ENCODE measurements around the gene ABI3BP. TPM values are rescaled to one million over a fixed set of nuclear protein-coding genes. Genes with fewer than 3 reads are reported as not detected.
"Not testable (repeated sequence)": the region's sequence is repeated elsewhere in the genome, so short reads cannot be mapped to it uniquely, and the experiment has no call there.

Gene ABI3BP
- total RNA-seq (2014; rRNA removed; shearing (Covaris generic)): 0.29 and 0.48 TPM in 2 replicates

GRCh38 chr3:100993309-100993708 lies at the start of gene ABI3BP:
Gene ABI3BP, minus strand, starts transcription at chr3:100993421. Its CDS starts 37 bp downstream, at chr3:100993384.
- peak; percentile 80 for DNase-seq (ENCODE audit: low read depth)

- no peak for DNase-seq (ENCODE audit: low read depth)
Observed at GRCh38 chr3:101039285-101039684, 46.1 kb upstream of the ABI3BP start.

- peak; percentile 71 for DNase-seq (ENCODE audit: low read depth)
Observed at GRCh38 chr3:101038880-101039279, 45.7 kb upstream of the ABI3BP start.

GRCh38 chr3:101038393-101038792 lies 45.2 kb upstream of the ABI3BP start:
- peak; percentile 37 for DNase-seq (ENCODE audit: low read depth)

GRCh38 chr3:101037613-101038012 lies 44.4 kb upstream of the ABI3BP start:
- no peak for DNase-seq (ENCODE audit: low read depth)

- peak; percentile 44 for DNase-seq (ENCODE audit: low read depth)
Observed at GRCh38 chr3:101036676-101037075, 43.5 kb upstream of the ABI3BP start.

- DNase-seq (ENCODE audit: low read depth): peak; percentile 95
Observed at GRCh38 chr3:101036213-101036618, 43.0 kb upstream of the ABI3BP start.

- no peak for DNase-seq (ENCODE audit: low read depth)
Observed at GRCh38 chr3:101027286-101027685, 34.1 kb upstream of the ABI3BP start.

- DNase-seq (ENCODE audit: low read depth): no peak
Observed at GRCh38 chr3:101026881-101027280, 33.7 kb upstream of the ABI3BP start.

- DNase-seq (ENCODE audit: low read depth): no peak
Observed at GRCh38 chr3:101026244-101026643, 33.0 kb upstream of the ABI3BP start.

GRCh38 chr3:101020351-101021015 lies 27.3 kb upstream of the ABI3BP start:
- DNase-seq (ENCODE audit: low read depth): no peak

- DNase-seq (ENCODE audit: low read depth): peak; percentile 60
Observed at GRCh38 chr3:101017017-101017416, 23.8 kb upstream of the ABI3BP start.

- DNase-seq (ENCODE audit: low read depth): not testable (repeated sequence)
Observed at GRCh38 chr3:101012312-101012711, 19.1 kb upstream of the ABI3BP start.

GRCh38 chr3:101011136-101011535 lies 17.9 kb upstream of the ABI3BP start:
- DNase-seq (ENCODE audit: low read depth): peak; percentile 61

GRCh38 chr3:101010296-101010695 lies 17.1 kb upstream of the ABI3BP start:
- peak; percentile 67 for DNase-seq (ENCODE audit: low read depth)

GRCh38 chr3:101009386-101009785 lies 16.2 kb upstream of the ABI3BP start:
- DNase-seq (ENCODE audit: low read depth): peak; percentile 14

GRCh38 chr3:100999160-100999559 lies 5.9 kb upstream of the ABI3BP start:
- DNase-seq (ENCODE audit: low read depth): no peak

GRCh38 chr3:100994809-100995208 lies 1.6 kb upstream of the ABI3BP start:
- no peak for DNase-seq (ENCODE audit: low read depth)

- no peak for DNase-seq (ENCODE audit: low read depth)
Observed at GRCh38 chr3:100994187-100994586, 966 bp upstream of the ABI3BP start.

GRCh38 chr3:100992231-100993012 lies 799 bp downstream of the ABI3BP start:
- DNase-seq (ENCODE audit: low read depth): peak; percentile 38

GRCh38 chr3:100988080-100988479 lies 5.1 kb downstream of the ABI3BP start:
- DNase-seq (ENCODE audit: low read depth): no peak

GRCh38 chr3:100984308-100984707 lies 8.9 kb downstream of the ABI3BP start:
- no peak for DNase-seq (ENCODE audit: low read depth)

GRCh38 chr3:100982710-100983109 lies 10.5 kb downstream of the ABI3BP start:
- DNase-seq (ENCODE audit: low read depth): peak; percentile 33

Data from RPMI7951 (cell line).